K562 (cell line): ENCODE data around the gene SPOCD1. TPM values are rescaled to one million over a fixed set of nuclear protein-coding genes. Genes with fewer than 3 reads are reported as not detected.
A peak's percentile ranks its signal among the peaks of the same experiment; 100 is the strongest.

ENCODE experiments used
- ARHGAP35 ChIP-seq: fragments of 450-650 bp; IDR thresholded peaks from 2 replicates; pipeline ENCODE4 v1.6.1; 2018; ENCODE audit not compliant: partially characterized antibody
- FOXK2 ChIP-seq, 2 experiments: fragments of 450-650 bp; IDR thresholded peaks in 1 of 2; conservative IDR thresholded peaks in 1 of 2; 2 replicates each; pipeline ENCODE4 v1.6.1; 2016; ENCODE audit warnings: low read depth in 2 of 2, mild to moderate bottlenecking in 1 of 2
- HNRNPH1 ChIP-seq: fragments of 200-400 bp; formaldehyde crosslinking; optimal IDR thresholded peaks from 2 replicates; pipeline ENCODE3; 2017; ENCODE audit warnings: low read depth, mild to moderate bottlenecking, low read length, moderate library complexity
- HOMEZ ChIP-seq: fragments of 250-450 bp; sonication (Bioruptor Pico); IDR thresholded peaks from 2 replicates; pipeline ENCODE4 v1.4.0; 2020; ENCODE audit warnings: mild to moderate bottlenecking, moderate library complexity
- KDM5B ChIP-seq: fragments of 200-600 bp; sonication (generic); IDR thresholded peaks from 2 replicates; pipeline ENCODE4 v1.6.1; 2012; ENCODE audit warnings: low read depth, mild to moderate bottlenecking, moderate library complexity, low read length, control low read depth, inconsistent platforms; ENCODE audit not compliant: insufficient replicate concordance
- MAFK ChIP-seq: IDR thresholded peaks from 2 replicates; pipeline ENCODE4 v1.6.1; 2011; ENCODE audit warnings: low read length, improper control_type of control experiment
- ZNF512 ChIP-seq: IDR thresholded peaks from 2 replicates; pipeline ENCODE4 v1.6.1; 2016; ENCODE audit warnings: missing genetic modification characterization, missing compliant biosample characterization
- ZNF518B ChIP-seq: fragments of 250-450 bp; sonication (Bioruptor Pico); IDR thresholded peaks from 2 replicates; pipeline ENCODE4 v1.5.0; 2021; ENCODE audit warnings: mild to moderate bottlenecking, moderate library complexity
- polyA plus RNA-seq, 8 experiments: library from polyadenylated mRNA; depleted of rRNA in 4 of 8; stranded (reverse) in 5 of 8; unstranded in 3 of 8; fragments of >200 nt; fragmentation: Nextera tagmentation in 2 of 8; fragmentation: Illumina TruSeq in 1 of 8; extraction: Ambion mirVana in 2 of 8; extraction: Trizol in 1 of 8; gene quantifications; 2 replicates each; pipeline versions ENCODE4 v1.2.1 to v1.2.3, GENCODE V29; 2011 to 2014; ENCODE audit warnings: inconsistent platforms in 1 of 8, missing spikeins in 1 of 8
- total RNA-seq, 7 experiments: library from RNA; depleted of rRNA in 6 of 7; stranded (reverse); fragments of >200 nt in 6 of 7; fragmentation: Illumina TruSeq in 2 of 7; extraction: Trizol in 2 of 7; gene quantifications; 2 replicates each; pipeline versions ENCODE4 v1.2.1 to v1.2.3, GENCODE V29; 2011 to 2021; ENCODE audit warnings: low replicate concordance in 1 of 7
- TF ChIP-seq, protein P1 (sequence below): fragments of 450-650 bp; IDR thresholded peaks from 2 replicates; pipeline ENCODE4 v1.6.1; 2014; ENCODE audit warnings: low read depth, mild to moderate bottlenecking, moderate library complexity, borderline replicate concordance
- TF ChIP-seq, protein P2 (sequence below): fragments of 150-350 bp; IDR thresholded peaks from 2 replicates; pipeline ENCODE4 v1.6.1; 2014; ENCODE audit warnings: low read depth, mild to moderate bottlenecking, low read length, borderline replicate concordance
- TF ChIP-seq, protein P3 (sequence below), 2 experiments: fragments of 450-650 bp; conservative IDR thresholded peaks; 2 replicates each; pipeline ENCODE4 v1.6.1; 2017; ENCODE audit warnings: mild to moderate bottlenecking in 2 of 2, moderate library complexity in 2 of 2

The SPOCD1 gene
- total and polyA plus RNA-seq, 9 of the 15 experiments (the other 6 are each of a cell fraction or from before 2014, with no cell fraction given) = 0.03 to 0.71 (median 0.26) TPM; not detected in 1

GRCh38 chr1:31803610-31804009 lies 12.2 kb downstream of the SPOCD1 start (continued):
- TF ChIP-seq, protein P1, sequence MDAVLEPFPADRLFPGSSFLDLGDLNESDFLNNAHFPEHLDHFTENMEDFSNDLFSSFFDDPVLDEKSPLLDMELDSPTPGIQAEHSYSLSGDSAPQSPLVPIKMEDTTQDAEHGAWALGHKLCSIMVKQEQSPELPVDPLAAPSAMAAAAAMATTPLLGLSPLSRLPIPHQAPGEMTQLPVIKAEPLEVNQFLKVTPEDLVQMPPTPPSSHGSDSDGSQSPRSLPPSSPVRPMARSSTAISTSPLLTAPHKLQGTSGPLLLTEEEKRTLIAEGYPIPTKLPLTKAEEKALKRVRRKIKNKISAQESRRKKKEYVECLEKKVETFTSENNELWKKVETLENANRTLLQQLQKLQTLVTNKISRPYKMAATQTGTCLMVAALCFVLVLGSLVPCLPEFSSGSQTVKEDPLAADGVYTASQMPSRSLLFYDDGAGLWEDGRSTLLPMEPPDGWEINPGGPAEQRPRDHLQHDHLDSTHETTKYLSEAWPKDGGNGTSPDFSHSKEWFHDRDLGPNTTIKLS = no peak
- TF ChIP-seq ZNF512 (tag) = peak; percentile 91
- TF ChIP-seq FOXK2 (conservative IDR thresholded peaks at IDR 0.05 in 1 of 2, IDR thresholded peaks at IDR 0.05 in 1 of 2; ENCODE audit: low read depth in 2 of 2) = 0 out of 4 replicates have a peak, but pooled peaks of 1 of the 2 experiments have one; percentile 23
- TF ChIP-seq ZNF518B (CRISPR knock-in tag) = no peak
- TF ChIP-seq, protein P2, sequence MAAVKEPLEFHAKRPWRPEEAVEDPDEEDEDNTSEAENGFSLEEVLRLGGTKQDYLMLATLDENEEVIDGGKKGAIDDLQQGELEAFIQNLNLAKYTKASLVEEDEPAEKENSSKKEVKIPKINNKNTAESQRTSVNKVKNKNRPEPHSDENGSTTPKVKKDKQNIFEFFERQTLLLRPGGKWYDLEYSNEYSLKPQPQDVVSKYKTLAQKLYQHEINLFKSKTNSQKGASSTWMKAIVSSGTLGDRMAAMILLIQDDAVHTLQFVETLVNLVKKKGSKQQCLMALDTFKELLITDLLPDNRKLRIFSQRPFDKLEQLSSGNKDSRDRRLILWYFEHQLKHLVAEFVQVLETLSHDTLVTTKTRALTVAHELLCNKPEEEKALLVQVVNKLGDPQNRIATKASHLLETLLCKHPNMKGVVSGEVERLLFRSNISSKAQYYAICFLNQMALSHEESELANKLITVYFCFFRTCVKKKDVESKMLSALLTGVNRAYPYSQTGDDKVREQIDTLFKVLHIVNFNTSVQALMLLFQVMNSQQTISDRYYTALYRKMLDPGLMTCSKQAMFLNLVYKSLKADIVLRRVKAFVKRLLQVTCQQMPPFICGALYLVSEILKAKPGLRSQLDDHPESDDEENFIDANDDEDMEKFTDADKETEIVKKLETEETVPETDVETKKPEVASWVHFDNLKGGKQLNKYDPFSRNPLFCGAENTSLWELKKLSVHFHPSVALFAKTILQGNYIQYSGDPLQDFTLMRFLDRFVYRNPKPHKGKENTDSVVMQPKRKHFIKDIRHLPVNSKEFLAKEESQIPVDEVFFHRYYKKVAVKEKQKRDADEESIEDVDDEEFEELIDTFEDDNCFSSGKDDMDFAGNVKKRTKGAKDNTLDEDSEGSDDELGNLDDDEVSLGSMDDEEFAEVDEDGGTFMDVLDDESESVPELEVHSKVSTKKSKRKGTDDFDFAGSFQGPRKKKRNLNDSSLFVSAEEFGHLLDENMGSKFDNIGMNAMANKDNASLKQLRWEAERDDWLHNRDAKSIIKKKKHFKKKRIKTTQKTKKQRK = no peak
- TF ChIP-seq MAFK = no peak
- TF ChIP-seq, protein P3, sequence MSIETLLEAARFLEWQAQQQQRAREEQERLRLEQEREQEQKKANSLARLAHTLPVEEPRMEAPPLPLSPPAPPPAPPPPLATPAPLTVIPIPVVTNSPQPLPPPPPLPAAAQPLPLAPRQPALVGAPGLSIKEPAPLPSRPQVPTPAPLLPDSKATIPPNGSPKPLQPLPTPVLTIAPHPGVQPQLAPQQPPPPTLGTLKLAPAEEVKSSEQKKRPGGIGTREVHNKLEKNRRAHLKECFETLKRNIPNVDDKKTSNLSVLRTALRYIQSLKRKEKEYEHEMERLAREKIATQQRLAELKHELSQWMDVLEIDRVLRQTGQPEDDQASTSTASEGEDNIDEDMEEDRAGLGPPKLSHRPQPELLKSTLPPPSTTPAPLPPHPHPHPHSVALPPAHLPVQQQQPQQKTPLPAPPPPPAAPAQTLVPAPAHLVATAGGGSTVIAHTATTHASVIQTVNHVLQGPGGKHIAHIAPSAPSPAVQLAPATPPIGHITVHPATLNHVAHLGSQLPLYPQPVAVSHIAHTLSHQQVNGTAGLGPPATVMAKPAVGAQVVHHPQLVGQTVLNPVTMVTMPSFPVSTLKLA (conservative IDR thresholded peaks at IDR 0.05) = no peak
- peak; percentile 75 for TF ChIP-seq ARHGAP35
- no peak for TF ChIP-seq HOMEZ (CRISPR knock-in tag)
- TF ChIP-seq HNRNPH1 = no peak
- TF ChIP-seq KDM5B = no peak
